Measurements from ENCODE around the gene SMYD3.

Gene SMYD3

DNA sequence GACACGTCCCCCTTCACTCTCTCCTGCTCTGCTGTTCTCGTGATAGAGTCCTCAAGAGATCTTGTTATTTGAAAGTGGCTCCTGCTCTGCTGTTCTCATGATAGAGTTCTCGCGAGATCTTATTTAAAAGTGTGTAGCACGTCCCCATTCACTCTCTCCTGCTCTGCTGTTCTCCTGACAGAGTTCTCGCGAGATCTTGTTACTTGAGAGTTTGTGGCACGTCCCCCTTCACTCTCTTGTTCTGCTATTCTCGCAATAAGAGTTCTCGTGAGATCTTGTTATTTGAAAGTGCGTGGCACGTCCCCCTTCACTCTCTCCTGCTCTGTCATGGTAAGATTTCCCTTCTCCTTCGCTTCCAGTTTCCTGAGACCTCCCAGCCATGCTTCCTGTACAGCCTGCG lies 47.9 kb downstream of the SMYD3 start:
- DNase-seq = no peak

DNA sequence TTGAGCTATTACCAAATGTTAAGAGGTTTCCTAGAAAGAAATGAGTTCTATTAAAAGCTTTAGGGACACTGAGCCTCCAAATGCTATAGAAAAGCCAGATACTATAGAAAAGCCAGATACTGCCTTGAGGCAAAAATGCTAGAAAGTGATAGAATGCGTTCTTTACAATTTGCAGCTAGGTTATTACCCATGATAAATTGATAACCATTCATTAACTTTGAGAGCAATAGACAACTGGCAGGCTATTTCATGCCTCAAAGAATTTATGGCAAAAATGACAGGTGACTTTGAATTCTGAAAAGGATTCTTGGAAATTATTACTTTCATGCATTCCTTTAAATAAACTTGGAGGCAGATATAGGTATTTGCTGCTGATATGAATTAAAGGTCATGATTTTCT lies 51.6 kb downstream of the SMYD3 start:
- DNase-seq = no peak

DNA sequence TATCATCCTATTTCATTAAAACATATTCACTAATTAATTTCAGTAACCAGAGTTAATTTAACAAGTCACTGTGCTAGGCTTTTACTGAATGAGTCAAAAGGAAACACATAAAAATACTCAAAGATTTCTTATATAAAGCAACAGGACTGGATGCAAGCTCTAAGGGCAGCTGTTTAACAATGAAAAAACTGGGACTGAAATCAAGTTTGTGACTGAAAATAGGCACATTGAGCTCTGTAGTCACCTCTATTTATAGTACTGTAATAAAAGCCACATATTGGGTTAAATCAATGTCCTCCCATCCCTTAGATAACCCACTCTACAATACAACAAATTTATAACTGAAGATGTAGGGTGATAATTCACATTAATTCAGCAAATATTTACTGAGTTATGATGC lies 52.4 kb downstream of the SMYD3 start:
- no peak for DNase-seq

DNA sequence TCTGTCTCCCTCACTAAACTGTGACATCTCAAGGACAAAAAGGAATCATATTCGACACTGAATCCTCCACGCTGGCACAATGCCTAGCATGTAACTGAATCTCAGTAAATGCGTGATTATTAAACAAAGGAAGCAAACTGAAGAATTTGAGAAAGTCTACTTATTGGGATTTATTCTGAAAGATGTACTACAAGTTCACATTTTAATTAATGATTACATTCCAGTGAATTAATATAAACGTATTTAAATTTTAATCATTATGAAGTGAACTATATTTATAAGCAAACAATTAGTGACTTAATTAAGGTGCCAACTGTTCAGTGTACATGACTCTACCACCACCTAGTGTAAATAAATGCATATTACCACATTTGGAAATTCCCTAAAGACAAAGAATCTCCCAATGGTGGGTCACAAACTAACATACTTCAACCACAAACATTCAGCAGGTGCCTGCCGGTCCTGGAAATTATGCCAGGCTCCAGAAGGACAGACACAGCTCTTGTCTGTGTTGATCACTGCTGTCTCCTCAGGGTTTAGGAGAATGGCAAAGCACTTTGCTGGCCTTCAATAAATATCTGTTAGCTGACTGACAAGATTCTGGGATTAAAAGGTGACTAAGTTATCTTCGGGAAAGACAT lies 56.3 kb downstream of the SMYD3 start:
- peak; percentile 57 for DNase-seq

DNA sequence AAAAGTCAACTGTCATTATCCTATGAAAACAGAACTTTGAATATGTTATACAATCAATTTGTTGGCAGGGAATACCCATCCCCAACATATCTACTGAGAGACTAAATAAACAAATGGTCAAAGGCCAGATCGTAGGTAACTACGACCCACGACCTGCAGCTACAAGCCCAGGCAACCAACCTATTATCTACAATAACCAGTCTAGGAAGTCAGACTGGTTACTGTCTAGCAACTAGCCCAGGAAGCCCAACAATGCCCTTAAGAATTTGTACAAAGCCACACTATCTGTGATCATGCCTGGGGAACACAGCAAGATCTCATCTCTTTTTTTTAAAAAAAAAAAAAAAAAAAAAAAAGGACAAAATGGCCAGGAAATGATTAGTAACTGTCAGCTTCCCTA lies 58.7 kb downstream of the SMYD3 start:
- no peak for DNase-seq

DNA sequence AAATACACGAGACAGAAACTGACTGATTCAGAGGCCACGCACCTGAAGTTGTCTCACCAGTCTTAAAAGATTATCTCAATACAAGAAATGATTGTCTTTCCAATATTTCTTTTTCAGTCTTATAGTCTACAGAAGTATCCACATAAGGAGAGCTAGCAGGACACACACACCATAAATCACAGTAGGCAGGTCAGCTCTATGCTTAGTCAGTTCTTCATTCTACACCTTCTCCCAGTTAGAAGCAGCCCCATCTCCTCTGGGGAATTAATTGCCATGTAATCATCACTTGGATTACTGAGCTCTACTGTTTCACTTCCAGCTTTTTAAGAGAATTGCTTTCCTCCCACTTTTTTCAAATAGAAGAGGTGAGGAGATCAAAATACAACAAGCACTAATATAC lies 59.6 kb downstream of the SMYD3 start:
- DNase-seq = no peak

DNA sequence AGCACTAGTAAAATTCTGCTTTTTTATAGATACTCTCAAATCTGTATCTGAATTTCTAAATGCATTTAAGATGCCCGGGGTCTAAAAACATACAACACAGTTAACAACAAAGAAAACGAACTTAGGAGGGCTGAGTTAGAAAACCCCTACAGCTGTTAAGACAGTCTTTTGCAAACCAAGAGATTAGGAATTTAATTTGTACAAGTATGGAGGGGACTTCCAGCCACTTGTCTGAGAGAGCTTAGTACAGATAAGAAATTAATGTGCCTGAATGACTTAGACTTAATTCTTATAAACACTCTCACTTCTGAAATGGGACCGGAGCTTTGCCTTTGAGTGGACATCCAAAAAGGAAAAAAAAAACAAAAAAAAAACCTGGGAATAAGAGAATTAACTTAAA lies 61.6 kb downstream of the SMYD3 start:
- DNase-seq = no peak

DNA sequence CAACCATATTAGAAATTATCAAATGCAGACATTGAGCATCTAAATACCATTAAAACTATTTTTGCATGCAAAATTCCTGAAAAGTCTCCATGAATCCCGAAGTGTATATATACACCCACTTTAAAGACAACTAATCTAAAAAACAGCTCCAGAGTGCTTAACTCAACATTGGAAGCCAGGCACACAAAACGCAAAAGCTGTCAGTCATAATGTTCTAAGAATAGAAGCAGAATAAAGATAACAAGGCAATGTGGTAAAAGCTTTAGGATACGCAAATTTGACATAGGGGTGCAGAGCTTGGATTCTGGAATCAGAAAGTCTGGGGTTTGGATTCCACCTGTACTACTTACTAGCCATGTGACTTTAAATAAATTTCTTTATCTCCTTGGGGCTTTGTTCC lies 62.5 kb downstream of the SMYD3 start:
- DNase-seq = no peak

DNA sequence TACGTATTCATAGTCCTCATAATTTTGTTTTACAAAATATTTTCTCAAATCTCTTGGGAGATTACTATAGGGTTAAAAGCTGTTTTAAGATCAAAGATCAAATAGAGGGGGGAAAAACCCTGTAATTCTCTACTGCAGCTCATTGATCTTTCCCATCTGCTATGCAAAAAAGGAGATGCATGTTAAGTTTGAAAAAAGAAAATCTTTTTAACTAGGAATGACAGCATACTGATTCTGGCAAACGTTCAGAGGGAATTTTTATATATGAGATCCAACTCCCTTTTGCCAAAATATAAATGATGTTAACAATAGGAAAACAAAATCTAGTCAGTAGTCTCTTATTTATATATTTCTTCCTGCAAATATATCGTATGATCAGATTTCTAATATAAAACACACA lies 69.1 kb downstream of the SMYD3 start:
- no peak for DNase-seq

DNA sequence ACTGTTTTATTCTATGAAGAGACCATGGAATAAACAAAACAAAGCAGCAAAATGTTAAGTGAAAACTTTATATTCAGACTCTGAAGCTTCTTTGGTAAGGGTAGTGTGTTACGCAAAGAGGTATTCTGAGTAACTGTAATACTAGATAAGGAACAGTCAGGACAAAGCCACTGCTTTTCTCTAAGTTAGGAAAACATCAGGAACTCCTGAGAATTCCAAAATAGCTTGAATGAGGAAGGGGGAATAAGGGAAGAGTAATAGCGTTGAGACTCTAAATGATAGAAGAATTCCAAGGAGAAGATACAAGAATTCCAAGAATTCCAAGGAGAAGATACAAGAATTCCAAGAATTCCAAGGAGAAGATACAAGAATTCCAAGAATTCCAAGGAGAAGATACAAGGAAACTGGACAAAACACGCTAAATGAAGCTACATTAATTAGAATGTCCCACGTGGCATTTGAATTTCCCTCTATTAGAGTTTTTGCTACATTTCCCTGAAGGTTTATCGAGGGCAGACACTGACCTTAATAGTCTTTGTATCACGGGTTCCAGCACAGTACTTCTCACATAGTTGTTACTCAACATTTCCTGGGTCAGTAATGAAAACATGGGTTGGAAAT lies 71.5 kb downstream of the SMYD3 start:
- no peak for DNase-seq

DNA sequence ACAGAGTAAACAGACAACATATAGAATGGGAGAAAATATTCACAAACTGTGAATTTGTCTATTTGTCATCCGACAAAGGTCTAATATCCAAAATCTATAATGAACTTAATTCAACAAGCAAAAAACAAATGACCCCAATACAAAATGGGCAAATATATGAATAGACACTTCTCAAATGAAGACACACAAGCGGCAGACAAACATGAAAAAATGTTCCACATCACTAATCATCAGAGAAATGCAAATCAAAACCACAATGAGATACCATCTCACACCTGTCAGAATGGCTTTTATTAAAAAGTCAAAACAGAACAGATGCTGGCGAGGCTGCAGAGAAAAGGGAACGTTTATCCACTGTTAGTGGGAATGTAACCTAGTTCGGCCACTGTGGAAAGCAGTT lies 72.7 kb downstream of the SMYD3 start:
- no peak for DNase-seq

DNA sequence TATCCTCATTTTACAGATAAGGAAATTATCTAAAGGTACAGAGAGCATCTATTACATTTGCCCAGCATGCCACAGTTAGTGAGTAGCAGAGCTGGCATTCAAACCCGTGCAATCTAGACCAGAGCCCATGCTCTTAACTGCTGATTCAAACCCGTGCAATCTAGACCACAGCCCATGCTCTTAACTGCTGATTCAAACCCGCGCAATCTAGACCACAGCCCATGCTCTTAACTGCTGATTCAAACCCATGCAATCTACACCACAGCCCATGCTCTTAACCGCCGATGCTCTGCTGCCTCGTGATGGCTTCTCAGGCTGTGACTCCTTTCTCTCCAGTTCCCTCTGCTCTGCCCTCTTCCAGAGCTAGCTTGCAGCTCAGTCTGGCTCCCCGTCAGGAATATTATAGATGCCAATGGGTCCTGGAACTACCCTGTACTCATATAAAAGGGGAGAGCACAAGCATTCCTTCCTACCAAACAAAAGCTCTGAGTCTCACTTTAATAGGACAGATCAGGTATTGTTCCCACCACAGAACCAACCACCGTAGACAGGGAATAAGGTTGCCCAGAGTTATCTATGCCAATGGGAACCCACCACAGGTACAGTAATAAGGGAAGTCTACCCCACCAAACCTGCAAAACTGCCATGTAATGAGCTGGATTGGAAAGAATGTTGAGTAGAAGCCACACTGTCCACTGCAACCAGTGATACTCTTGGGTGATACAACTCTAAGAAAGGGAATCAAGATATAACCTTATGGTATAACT lies 78.4 kb downstream of the SMYD3 start:
- no peak for DNase-seq

DNA sequence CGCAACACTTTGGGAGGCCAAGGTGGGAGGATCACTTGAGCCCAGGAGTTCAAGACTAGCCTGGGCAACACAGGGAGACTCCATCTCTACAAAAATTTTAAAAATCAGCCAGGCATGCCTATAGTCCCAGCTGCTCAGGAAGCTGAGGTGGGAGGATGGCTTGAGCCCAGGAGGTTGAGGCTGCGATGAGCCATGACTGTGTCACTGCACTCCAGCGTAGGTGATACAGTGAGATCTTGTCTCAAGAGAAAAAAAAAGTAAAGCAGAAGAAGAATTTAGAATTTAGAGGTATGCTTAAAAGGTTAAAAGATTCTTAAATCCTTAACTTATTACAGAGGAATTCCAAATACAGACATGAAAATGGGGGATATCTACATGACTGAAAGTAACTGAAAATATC lies 79.5 kb downstream of the SMYD3 start:
- no peak for DNase-seq

DNA sequence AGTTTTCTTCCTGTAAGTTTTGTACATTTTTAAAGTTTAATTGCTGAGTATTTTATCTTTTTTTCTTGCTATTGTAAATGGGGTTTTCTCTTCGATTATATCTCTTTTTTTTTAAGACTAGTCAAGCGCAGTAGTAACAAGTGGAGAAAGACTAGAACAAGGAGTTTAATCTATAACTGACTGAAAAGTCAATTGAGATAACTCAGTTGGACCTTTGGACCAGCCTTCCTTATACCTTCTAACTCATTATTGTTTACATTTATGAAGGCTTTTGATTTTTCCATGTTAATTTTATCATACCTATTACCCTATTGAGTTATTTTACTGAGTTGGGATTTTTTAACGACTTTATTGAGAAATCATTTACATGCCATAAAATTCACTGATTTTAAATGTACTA lies 81.2 kb downstream of the SMYD3 start:
- no peak for DNase-seq

DNA sequence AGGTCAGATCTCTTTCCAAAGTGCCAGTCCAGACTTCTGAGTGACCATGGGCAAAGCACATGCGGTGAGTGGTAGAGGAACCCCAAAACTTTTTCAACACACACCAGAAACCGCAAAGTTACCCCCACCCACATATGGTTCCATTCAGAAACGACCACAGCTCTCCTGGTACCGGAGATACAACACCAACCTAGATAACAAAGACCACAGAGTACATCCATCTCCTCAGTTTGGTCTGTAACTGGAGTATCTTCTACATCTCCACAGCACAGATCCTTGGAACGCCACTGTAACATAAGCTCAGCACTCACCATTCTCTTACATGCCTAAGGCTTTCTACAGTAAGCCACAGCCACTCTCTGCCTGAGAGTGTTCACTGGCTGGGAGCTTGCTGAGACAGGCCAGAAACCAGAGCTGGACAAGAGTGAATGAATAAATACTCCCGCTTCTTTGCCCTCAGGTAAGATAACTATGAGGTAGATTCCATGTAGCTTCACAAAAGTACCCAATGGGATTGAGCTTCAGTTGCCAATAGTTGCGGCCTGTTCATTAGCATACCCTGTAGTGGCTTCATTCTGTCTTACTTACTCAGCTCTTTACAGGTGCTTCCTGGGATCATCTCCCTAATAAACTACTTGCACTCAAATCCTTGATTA lies 81.8 kb downstream of the SMYD3 start:
- DNase-seq = no peak

DNA sequence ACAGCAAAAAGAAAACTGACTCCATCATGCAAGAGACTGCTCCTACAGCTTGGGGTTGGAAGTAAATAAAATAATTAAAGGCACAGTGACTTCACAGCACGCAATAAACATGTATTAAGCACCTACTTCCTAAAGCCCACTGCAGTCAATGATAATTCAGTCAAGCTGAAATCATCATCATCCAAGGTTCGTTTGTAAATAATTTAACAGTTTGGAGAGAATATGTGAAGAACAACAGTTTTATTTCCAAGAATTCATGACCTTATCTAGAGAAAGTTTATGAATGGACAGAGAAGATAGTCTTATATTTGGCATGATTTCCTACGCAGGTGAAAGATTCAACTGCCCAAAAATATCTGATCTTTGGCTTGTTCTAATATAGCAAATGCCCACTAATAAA lies 86.8 kb downstream of the SMYD3 start:
- DNase-seq = no peak

DNA sequence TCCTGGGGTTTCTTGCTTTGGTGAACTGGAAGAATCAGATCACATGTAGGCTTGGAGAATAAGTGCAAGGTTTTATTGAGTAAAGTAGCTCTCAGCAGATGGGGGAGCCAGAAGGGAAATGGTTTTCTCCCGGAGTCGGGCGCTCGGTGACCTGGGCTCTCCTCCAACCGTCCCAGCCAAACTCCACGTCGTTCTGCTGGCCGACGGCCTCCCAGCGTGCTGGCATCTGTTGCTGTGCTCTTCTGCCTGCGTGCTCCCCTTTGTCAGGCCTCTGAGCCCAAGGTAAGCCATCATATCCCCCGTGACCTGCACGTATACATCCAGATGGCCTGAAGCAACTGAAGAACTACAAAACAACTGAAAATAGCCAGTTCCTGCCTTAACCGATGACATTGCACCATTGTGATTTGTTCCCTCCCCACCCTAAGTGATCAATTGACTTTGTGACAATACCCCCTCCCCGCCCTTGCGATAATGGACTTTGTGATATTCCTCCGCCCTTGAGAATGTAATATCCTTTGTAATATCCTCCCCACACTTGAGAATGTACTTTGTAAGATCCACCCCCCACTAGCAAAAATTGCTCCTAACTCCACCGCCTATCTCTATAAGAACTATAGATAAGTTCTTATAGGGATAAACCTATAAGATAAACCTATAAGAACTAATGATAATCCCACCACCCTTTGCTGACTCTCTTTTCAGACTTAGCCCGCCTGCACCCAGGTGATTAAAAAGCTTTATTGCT lies 88.3 kb downstream of the SMYD3 start:
- no peak for DNase-seq

DNA sequence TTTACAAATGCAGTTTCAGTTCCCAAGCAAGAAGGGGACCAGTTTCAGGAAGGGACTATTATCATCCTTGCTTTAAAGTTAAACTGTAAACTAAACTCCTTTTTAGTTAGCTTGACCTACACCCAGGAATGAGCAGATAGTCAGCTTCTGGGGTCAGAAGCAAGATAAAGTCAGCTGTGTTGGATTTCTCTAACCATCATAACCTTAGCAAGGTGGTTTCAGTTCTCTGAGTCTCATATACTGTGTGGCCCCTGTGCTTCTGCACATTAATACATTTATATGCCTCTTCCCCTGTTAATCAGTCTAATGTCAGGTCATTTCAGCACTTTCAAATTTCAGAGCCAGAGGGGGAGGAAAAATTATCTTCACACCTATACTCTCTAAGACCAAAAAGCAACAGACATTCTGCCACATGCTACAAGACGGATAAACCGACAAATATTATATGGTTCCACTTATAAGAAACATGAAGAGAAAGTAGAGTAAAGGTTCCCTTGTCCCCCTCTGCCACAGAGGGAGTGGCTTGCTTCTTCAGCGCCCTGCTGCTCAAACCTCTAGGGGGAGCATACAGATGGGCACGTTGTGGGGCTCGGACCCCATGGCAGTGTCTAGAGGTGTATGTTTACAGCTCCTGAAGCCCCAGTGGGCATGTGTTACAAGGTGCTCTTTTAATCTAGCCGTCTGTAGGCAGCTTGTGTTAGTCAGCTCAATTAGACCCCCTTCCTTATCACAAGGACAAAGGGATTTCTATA lies 89.1 kb downstream of the SMYD3 start:
- no peak for DNase-seq

DNA sequence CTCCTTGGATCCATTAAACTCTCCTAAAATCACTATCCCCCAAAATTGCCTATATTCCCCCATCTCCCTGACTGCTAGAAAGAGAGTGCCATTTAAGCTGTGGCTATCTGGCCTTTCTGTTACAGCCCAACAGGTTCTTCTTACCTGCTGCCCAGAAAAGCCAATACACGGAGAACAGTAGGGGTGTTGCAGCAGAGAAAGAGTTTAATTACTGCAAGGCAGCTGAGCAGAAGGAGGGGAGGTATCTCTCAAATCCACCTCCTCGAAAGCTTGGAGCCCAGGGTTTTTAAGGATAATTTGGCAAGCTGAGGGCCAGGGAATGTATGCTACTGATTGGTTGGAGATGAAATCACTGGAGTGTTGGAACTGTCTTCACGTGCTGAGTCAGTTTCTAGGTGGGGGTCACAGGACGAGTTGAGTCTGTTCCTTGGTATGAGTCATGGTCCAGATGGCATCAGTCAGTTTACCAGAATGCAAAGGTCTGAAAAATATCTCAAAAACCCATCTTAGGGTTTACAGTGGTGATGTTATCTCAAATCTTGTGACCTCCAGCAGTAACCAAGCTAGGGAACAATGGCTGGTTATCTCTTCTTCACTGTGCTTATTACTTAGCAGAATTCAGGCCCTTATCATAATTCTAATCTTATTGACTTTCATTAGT lies 89.8 kb downstream of the SMYD3 start:
- DNase-seq = no peak

DNA sequence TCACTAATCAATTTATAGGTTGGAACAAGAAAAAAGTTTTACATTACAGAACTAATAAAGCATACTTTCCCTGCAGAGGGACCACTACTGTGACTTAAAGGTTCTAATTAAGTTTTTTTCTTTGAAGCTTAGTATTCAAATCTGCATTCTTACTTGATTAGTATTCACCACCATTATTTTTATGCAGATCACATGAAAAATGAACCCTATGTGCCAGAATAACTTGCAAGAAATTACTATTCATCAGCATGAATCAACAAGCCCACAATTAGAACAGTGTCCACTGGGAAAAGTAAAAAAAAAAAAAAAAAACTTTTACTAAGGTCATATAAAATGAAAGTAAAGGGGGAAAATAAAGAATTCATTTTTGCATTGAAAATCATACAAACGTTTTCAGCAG lies 90.8 kb downstream of the SMYD3 start:
- no peak for DNase-seq

DNA sequence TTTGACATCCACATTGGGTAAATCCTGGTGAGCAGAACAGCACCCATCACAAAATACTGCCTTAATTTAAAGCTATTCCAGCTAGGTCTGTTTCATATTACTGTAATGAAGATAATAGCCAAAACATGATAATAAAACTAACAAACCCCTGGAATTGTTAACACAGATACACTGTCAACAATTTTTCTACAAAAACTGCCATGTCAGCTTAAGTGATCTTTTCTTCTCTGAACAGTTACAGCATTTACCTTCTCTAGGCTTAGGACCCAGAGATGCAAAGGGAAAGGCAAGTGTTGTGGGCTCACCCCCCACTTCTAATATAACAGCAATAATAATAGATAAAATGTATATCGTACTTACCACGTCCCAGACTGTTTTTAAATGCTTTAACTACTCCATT lies 92.1 kb downstream of the SMYD3 start:
- no peak for DNase-seq

DNA sequence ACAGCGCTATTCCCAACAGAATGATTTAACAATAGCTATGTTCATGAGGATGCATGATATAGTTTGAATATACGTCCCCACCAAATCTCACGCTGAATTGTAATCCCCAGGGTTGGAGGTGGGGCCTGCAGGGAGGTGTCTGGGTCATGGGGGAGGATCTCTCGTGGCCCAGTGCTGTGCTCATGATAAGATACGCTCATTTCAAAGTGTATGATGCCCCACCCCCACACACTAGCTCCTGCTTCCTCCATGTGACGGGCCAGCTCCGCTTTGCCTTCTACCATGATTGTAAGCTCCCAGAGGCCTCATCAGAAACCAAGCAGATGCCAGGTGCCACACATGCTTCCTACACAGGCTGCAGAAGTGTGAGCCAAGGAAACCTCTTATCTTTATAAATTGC lies 93.6 kb downstream of the SMYD3 start:
- no peak for DNase-seq
